HEK293T (cell line): ENCODE data around the gene CCDC88A.
A peak's percentile ranks its signal among the peaks of the same experiment; 100 is the strongest.

ENCODE experiments used
- CTCF ChIA-PET: fragments of 350-600 bp; formaldehyde crosslinking; extraction: SDS; loops from one replicate; lab custom pipeline; 2021; ENCODE audit warnings: antibody characterized with exemption, inconsistent platforms; lab: Yijun Ruan, JAX
- POLR2A ChIA-PET: fragments of 350-600 bp; formaldehyde crosslinking; extraction: SDS; loops from one replicate; lab custom pipeline; 2020; ENCODE audit warnings: antibody characterized with exemption, inconsistent platforms; lab: Yijun Ruan, JAX
- DNase-seq: peaks from one replicate; pipeline ENCODE4 v3.0.0; 2012; ENCODE audit warnings: mixed read lengths; ENCODE audit errors: extremely low spot score
- ARNT ChIP-seq: fragments of 450-650 bp; IDR thresholded peaks from 2 replicates; pipeline ENCODE4 v1.6.1; 2017; ENCODE audit warnings: mild to moderate bottlenecking
- BHLHE40 ChIP-seq: fragments of 450-650 bp; IDR thresholded peaks from 2 replicates; pipeline ENCODE4 v1.6.1; 2016; ENCODE audit warnings: mild to moderate bottlenecking, moderate library complexity, borderline replicate concordance
- CTBP1 ChIP-seq: fragments of 450-650 bp; IDR thresholded peaks from 2 replicates; pipeline ENCODE4 v1.6.1; 2016; ENCODE audit warnings: borderline replicate concordance
- ELF4 ChIP-seq: fragments of 450-650 bp; IDR thresholded peaks from 2 replicates; pipeline ENCODE4 v1.6.1; 2017; ENCODE audit warnings: antibody characterized with exemption
- FOXA1 ChIP-seq: fragments of 450-650 bp; IDR thresholded peaks from 2 replicates; pipeline ENCODE4 v1.6.1; 2016; ENCODE audit warnings: mild to moderate bottlenecking
- FOXK2 ChIP-seq: fragments of 450-650 bp; IDR thresholded peaks from 2 replicates; pipeline ENCODE4 v1.6.1; 2016; ENCODE audit warnings: mild to moderate bottlenecking
- FOXM1 ChIP-seq: fragments of 450-650 bp; IDR thresholded peaks from 2 replicates; pipeline ENCODE4 v1.6.1; 2017; ENCODE audit warnings: mild to moderate bottlenecking, borderline replicate concordance
- HDGF ChIP-seq: fragments of 450-650 bp; IDR thresholded peaks from 2 replicates; pipeline ENCODE4 v1.6.1; 2017; ENCODE audit warnings: antibody characterized with exemption, borderline replicate concordance
- L3MBTL2 ChIP-seq: fragments of 450-650 bp; conservative IDR thresholded peaks from 2 replicates; pipeline ENCODE4 v1.6.1; 2016; ENCODE audit warnings: mild to moderate bottlenecking
- LEF1 ChIP-seq: fragments of 450-650 bp; IDR thresholded peaks from 2 replicates; pipeline ENCODE4 v1.6.1; 2017; ENCODE audit warnings: mild to moderate bottlenecking, borderline replicate concordance
- NFRKB ChIP-seq: fragments of 450-650 bp; IDR thresholded peaks from 2 replicates; pipeline ENCODE4 v1.6.1; 2016; ENCODE audit warnings: mild to moderate bottlenecking, moderate library complexity
- SP1 ChIP-seq: fragments of 450-650 bp; IDR thresholded peaks from 2 replicates; pipeline ENCODE4 v1.6.1; 2017
- SUZ12 ChIP-seq: fragments of 450-650 bp; IDR thresholded peaks from 2 replicates; pipeline ENCODE4 v1.6.1; 2016; ENCODE audit warnings: mild to moderate bottlenecking
- TARDBP ChIP-seq: fragments of 450-650 bp; IDR thresholded peaks from 2 replicates; pipeline ENCODE4 v1.6.1; 2016
- ZNF384 ChIP-seq: fragments of 450-650 bp; IDR thresholded peaks from 2 replicates; pipeline ENCODE4 v1.6.1; 2016
- TF ChIP-seq, protein P1 (sequence below): fragments of 450-650 bp; IDR thresholded peaks from 2 replicates; pipeline ENCODE4 v1.6.1; 2016

Gene CCDC88A

DNA sequence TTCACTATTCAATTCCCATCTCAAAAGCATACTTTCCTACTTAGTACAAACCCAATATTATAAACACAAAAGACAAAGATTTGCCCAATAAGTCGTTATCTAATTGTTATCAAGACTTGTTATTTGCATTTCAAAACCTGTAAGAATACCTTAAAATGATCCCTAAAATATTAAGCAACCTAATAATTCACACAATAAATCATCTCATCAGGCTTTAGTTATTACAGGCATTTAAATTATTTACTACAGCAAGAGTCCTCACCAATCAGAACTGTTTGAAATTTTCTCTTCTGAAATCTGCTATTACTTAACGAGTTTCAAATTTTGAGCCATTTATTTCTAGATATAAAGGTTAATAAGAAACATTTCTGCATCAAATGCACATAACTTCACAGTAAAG lies 1.6 kb downstream of the CCDC88A start:
- DNase-seq = no peak
- no peak for TF ChIP-seq CTBP1
- TF ChIP-seq, protein P1, sequence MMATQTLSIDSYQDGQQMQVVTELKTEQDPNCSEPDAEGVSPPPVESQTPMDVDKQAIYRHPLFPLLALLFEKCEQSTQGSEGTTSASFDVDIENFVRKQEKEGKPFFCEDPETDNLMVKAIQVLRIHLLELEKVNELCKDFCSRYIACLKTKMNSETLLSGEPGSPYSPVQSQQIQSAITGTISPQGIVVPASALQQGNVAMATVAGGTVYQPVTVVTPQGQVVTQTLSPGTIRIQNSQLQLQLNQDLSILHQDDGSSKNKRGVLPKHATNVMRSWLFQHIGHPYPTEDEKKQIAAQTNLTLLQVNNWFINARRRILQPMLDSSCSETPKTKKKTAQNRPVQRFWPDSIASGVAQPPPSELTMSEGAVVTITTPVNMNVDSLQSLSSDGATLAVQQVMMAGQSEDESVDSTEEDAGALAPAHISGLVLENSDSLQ = peak; percentile 63
- POLR2A ChIA-PET = no interaction called here
- CTCF ChIA-PET = no interaction called here

DNA sequence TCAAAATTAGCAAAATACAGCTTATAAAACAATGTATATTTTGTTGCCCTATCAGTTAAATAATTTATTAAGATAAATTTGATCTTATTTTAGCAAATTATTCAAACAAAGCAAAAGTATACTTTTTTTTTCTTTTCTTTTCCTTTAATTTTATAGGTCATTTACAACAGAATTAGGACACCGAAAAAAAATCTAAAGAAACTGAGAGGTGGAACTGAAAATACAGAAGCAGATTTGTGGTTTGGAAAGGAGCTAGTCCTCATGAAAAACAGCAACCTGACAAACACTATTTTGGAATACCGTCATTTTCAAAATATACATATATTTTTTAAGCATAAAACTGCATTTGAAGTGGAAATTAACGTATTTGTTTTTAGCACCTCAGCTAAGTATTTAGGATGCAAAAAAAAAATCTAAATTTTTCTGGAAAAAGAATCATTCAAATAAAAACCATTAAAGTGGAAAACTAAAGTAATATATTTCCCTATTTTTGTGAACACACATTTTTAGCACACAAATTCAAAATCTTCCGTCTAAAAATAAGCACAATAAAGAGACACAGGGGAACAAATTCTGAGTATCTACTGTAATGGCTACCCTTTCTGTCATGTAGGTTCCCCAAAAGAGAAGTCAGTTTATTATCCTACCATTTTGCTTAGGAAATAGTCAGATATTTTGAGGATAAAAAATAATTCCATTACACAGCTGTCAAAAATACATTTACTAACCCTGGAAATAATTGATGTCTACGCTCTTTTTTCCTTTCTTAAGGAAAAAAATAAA lies 2.7 kb downstream of the CCDC88A start:
- POLR2A ChIA-PET = interaction anchor here (1.0 kb wide), 1 partner anchor 103 kb away, joined by 3 read pairs; the partner anchor contains the start of gene CFAP36

DNA sequence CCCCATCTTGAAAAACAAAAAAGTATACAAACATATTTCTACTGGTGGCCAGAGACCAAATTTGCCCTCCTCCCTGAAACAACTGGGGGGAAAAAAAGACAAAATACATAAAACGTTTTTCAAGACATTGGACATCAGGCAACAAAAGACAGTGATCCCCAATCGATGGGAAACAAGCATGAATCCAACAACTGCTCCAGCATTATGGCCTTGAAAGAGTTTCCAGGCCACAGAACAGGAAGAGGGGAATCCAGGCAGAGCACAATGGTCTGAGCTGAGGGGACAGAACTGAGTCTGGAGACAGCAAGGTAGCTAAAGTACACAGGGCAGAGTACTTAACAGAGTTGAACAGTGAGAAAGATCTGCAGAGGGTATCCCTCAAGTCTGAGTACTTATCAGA lies 4.4 kb downstream of the CCDC88A start:
- TF ChIP-seq HDGF = no peak
- TF ChIP-seq, protein P1 = no peak
- no peak for TF ChIP-seq TARDBP
- TF ChIP-seq ARNT = no peak
- TF ChIP-seq LEF1 = no peak
- no peak for TF ChIP-seq FOXM1
- CTCF ChIA-PET = no interaction called here
- no peak for DNase-seq
- POLR2A ChIA-PET = no interaction called here

More for the DNA sequence above, 2.7 kb downstream of the CCDC88A start:
- CTCF ChIA-PET = no interaction called here
- TF ChIP-seq FOXM1 = no peak
- no peak for DNase-seq

DNA sequence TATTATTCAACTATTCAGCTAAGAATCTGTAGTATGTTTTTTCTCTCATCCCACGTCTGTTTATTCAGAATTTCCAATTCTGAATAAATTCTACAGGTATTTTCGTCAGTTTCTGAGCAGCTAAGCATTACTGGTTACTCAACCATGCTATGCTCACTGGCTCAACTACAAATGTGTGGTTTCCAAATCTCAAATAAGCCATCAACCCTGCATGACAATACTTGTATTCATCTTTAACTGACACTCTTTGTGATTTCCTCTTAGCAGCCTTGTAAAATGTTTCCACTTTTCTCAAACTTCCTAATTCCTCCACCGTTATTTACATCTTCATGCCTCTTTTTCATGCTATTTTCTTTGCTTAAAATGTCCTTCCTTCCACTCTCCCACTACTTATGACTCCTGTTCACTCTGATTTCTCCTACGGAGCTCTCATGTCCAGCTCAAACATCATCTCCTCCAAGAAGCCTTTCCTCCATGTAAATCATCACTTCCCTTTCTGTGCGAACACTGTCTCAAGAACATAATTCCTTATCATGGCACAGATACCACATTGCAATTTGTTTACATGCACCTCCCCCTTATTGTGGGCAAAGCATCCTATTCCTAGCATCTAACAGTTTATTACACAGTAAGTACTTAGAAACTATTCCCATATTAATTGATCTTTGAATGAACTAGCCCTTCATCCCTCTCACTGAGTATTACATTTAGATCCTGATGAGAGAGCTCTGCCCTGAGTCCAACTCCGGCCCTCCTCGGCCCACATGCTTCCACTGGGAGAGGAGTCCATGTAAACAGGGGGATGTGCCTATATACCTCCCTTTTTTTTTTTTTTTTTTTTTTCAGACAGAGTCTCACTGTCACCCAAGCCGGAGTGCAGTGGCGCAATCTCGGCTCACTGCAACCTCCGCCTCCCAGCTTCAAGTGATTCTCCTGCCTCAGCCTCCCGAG lies 10.5 kb downstream of the CCDC88A start:
- ChIA-PET POLR2A (no interaction called here), CTCF (no interaction called here)
- TF ChIP-seq TARDBP = no peak
- TF ChIP-seq NFRKB = no peak
- no peak for TF ChIP-seq ARNT
- no peak for TF ChIP-seq L3MBTL2
- no peak for TF ChIP-seq SUZ12
- TF ChIP-seq, protein P1 = no peak
- TF ChIP-seq BHLHE40 = no peak
- no peak for TF ChIP-seq ELF4
- no peak for TF ChIP-seq SP1
- TF ChIP-seq FOXA1 = no peak
- TF ChIP-seq CTBP1 = no peak
- no peak for TF ChIP-seq FOXM1
- no peak for TF ChIP-seq LEF1
- no peak for TF ChIP-seq FOXK2
- no peak for DNase-seq

DNA sequence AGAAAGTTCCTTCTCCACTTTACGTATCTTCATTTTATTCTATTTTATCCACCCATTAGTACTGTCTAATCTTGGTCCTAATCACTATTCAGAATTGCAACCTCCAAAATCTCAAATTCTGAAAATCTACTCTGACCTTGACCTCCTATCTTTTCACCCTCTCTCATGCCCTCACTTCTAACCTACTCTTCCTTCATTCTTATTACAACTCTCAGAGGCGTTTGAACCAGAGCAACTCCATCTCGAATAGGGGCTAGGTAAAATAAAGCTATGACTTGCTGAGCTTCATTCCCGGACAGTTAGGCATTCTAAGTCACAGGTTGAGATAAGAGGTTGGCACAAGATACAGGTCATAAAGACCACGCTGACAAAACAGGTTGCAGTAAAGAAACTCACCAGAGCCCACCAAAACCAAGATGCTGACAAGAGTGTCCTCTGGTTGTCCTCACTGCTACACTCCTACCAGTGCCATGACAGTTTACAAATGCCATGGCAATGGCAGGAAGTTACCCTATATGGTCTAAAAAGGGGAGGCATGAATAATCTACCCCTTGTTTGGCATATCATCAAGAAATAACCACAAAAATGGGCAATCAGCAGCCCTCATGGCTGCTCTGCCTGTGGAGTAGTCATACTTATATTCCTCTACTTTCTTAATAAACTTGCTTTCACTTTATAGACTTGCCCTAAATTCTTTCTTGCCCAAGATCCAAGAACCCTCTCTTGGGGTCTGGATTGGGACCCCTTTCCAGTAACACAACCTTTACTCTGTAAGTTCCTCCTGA lies 11.4 kb downstream of the CCDC88A start:
- no peak for DNase-seq
- ChIA-PET CTCF (no interaction called here), POLR2A (no interaction called here)
- TF ChIP-seq L3MBTL2 (no peak), SP1 (no peak), LEF1 (no peak), CTBP1 (no peak), NFRKB (no peak), BHLHE40 (no peak), ZNF384 (no peak), TARDBP (no peak), HDGF (no peak), FOXK2 (no peak), SUZ12 (no peak), ARNT (no peak), FOXM1 (no peak), ELF4 (no peak), FOXA1 (no peak)
- TF ChIP-seq, protein P1 = no peak
